SH-SY5Y (cell line): Measurements from ENCODE around the gene MOB1A.

Experiments
- GATA2 ChIP-seq: IDR thresholded peaks from 2 replicates; pipeline ENCODE4 v1.6.1; 2011; ENCODE audit warnings: mild to moderate bottlenecking, low read depth, low read length
- GATA3 ChIP-seq: IDR thresholded peaks from 2 replicates; pipeline ENCODE4 v1.6.1; 2011; ENCODE audit warnings: low read depth, mild to moderate bottlenecking, low read length, moderate library complexity

DNA sequence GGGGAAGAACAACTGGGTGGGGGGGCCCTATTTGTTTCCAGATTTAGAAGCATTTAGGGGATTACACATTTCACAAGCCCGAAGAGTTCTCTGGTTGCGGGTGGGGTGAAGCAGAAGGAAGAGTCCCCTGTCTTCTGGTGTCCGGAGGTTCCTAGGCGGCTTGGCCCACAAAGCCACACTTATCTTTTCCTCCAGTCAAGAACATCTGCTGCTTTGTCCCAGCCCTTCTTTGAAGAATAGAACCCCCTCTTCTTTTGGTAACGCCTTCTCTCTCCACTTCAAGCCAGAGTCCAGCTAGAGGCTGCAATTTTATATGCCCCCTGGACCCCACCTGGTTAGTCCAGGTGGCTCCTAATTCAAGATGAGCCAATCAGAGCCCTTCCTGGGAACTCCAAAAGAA lies 46.8 kb downstream of the MOB1A start:
- TF ChIP-seq GATA2 (no peak), GATA3 (no peak)
